GM21619 (cell line): ENCODE results near the gene SNPH.

ENCODE experiments used
- ATAC-seq: cut with Tn5 transposase; IDR thresholded peaks from one replicate; pipeline ENCODE4 v1.9.1; 2021; ENCODE audit not compliant: unreplicated experiment

Gene SNPH

DNA sequence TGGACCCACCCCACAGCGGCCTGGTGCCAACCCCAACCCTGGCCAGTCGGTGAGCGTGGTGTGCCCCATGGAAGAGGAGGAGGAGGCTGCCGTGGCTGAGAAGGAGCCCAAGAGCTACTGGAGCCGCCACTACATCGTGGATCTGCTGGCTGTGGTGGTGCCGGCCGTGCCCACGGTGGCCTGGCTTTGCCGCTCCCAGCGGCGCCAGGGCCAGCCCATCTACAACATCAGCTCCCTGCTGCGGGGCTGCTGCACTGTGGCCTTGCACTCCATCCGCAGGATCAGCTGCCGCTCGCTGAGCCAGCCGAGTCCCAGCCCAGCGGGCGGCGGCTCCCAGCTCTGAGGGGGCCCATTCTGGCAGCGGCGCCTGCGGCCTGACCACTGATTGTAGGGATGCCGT lies 39.6 kb downstream of the SNPH start:
- ATAC-seq: no peak

- no peak for ATAC-seq
Measured at GRCh38 chr20:1306316-1307135, 40.4 kb downstream of the SNPH start.

GRCh38 chr20:1307171-1307570 lies 41.1 kb downstream of the SNPH start:
- no peak for ATAC-seq

DNA sequence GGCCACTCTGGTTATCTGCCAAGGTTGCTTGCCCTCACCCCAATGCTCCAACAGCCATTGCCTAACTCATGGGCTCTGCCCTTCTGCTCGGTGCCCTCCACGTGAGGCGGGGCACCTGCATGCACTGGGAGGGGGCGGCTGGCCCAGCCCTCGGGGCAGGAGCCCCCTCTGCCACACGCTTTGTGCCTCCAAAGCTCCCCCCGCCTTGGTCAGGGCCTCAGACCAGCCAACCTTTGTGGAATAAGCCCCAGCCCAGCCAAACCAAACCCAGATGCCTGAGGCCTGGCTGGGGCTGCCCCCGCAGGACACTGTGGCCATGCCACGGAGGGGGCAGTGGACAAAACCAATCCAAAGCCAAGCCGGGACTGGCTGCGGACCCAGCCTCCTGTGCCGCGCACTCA lies 41.5 kb downstream of the SNPH start:
- no peak for ATAC-seq

GRCh38 chr20:1308067-1308701 lies 42.1 kb downstream of the SNPH start:
- no peak for ATAC-seq

- no peak for ATAC-seq
Measured at GRCh38 chr20:1308702-1309095, 42.6 kb downstream of the SNPH start.

- ATAC-seq: no peak
Measured at GRCh38 chr20:1309439-1309847, 43.3 kb downstream of the SNPH start.

DNA sequence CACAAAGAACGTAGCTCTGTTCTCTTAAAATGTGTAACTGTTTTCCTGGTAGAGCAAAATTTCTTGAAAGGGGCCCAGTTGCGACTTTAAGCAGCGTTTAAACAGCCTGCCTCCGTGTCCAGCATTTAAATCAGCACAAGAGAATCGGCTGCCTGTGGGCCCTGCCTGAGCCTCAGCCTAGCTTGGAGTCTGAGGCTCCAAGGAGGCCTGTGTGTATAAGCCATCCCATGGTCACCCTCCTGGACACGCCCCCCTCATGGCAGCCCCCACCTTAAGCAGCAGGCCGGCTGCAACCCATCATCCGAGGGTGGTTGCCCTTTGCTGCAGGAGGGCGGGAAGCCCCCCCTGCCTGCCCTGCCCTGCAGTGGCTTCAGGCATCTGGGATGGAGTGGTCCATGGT lies 44.0 kb downstream of the SNPH start:
- no peak for ATAC-seq

DNA sequence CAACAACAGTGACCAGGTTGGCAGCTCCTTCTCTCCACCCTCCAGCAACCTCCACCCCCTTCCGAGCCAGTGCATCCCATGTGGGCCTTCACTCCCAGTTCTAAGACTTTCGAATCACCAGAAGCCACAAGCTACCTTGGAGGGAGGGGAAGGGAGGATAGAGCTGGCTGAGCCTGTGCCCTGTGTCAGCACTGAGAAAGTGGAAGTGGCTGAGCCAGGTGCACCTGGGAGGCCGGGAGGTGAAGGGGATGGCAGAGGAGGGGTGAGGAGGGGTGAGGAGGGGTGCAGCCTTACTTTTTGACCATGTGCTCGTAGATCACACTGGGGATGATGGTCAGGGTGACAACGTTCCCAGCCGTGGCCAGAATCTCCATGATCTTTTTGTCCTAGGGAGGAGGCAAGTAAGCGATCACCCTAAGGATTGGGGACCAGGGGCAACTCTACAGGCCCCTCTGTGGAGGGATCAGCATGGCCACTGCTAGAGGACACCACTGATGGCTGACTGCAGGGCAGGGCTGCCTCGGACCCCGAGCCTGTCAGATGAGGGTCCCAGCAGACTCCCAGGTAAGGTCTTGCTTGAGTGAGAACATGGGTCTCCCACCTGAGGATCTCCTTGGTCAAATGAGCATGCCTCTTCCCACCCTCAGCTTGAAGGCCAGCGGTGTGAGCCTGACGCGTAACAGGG lies 44.6 kb downstream of the SNPH start:
- ATAC-seq: no peak

- no peak for ATAC-seq
Measured at GRCh38 chr20:1312308-1312707, 46.2 kb downstream of the SNPH start.

GRCh38 chr20:1312904-1313235 lies 46.8 kb downstream of the SNPH start:
- no peak for ATAC-seq

GRCh38 chr20:1313236-1313964 lies 47.3 kb downstream of the SNPH start:
- no peak for ATAC-seq

- no peak for ATAC-seq
Measured at GRCh38 chr20:1315804-1316203, 49.7 kb downstream of the SNPH start.

- ATAC-seq: no peak
Measured at GRCh38 chr20:1317545-1318255, 51.6 kb downstream of the SNPH start.

- ATAC-seq: no peak
Measured at GRCh38 chr20:1319051-1319450, 53.0 kb downstream of the SNPH start.

GRCh38 chr20:1319462-1319861 lies 53.4 kb downstream of the SNPH start:
- ATAC-seq: no peak

DNA sequence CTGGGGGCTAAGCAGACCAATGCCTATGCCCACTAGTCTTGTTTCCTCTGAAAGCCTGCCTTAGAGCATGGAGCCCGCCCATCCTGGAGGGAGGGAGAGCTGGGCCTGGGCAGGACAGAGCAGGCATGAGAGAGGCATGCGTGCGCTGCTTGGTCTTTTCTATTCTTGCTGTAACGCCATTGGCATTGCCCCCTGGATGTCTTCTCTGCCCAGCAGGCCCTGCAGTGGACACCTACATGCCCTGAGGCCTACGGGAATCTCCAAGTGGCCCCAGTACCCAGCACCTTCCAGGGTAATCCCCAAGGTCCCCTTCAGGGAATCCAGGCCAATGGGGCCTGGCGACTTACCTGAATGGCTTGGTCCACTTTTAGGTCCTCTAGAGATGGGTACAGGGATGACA lies 53.9 kb downstream of the SNPH start:
- no peak for ATAC-seq

- no peak for ATAC-seq
Measured at GRCh38 chr20:1320902-1321653, 55.0 kb downstream of the SNPH start.

DNA sequence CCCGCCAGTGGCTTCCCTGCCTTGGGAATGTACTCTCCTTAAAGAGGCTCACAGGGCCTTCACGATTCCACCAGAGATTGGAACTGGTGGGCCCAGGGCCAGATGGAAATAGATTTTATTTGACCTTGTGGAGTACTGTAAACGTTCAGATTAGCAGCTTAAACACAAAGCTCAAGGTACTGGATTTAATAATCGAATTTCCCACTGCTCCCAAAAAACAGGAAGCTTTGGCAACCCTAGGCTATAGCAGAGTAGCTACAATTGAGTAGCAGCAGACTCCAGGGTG lies 55.5 kb downstream of the SNPH start:
- ATAC-seq: no peak

- ATAC-seq: no peak
Measured at GRCh38 chr20:1322511-1323245, 56.6 kb downstream of the SNPH start.
